ENCODE results near the gene UCMA.

DNA sequence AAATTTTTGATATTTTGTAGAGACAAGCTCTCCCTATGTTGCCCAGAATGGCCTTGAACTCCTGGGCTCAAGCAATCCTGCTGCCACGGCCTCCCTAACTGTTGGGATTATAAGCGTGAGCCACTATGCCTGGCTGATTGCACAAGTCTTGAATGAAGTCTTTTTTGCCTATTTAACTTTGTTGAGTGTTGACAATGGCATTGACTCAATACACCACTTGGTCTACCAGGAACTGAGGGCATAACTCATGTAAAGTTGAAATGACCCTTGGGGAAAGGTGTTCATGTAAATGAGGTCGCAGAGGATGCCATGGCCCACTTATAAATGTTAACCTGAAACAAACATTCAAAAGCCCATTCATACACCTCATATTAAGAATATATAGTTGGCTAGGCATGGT lies 7.4 kb upstream of the UCMA start:
- TF ChIP-seq POLR2AphosphoS5 (IDR thresholded peaks at IDR 0.05) (no peak), CTCF (IDR thresholded peaks at IDR 0.05) (no peak)

Data from breast epithelium (tissue), 3 donors.